Parathyroid adenoma (tissue), 2 donors: Measurements from ENCODE around the gene PRKN.

Experiments
- H2AFZ ChIP-seq: fragments of 300-600 bp; sonication (generic); one replicate; pipeline ENCODE4 v1.7.0; 2017; ENCODE audit warnings: antibody characterized with exemption, mild to moderate bottlenecking
- H3K27ac ChIP-seq: fragments of 300-600 bp; sonication (generic); one replicate; pipeline ENCODE4 v1.7.0; 2017
- H3K27me3 ChIP-seq: fragments of 300-600 bp; sonication (generic); one replicate; pipeline ENCODE4 v1.7.0; 2017; ENCODE audit warnings: low read length; ENCODE audit not compliant: control insufficient read depth, insufficient read depth
- H3K36me3 ChIP-seq: fragments of 300-600 bp; sonication (generic); one replicate; pipeline ENCODE4 v1.7.0; 2017; ENCODE audit warnings: low read length; ENCODE audit not compliant: control insufficient read depth, insufficient read depth
- H3K4me1 ChIP-seq: fragments of 300-600 bp; sonication (generic); one replicate; pipeline ENCODE4 v1.7.0; 2017; ENCODE audit warnings: control low read depth
- H3K4me2 ChIP-seq: fragments of 300-600 bp; sonication (generic); one replicate; pipeline ENCODE4 v1.7.0; 2017; ENCODE audit warnings: low read length
- H3K4me3 ChIP-seq: fragments of 300-600 bp; sonication (generic); one replicate; pipeline ENCODE4 v1.7.0; 2017; ENCODE audit warnings: low read depth, low read length
- H3K79me2 ChIP-seq: fragments of 300-600 bp; sonication (generic); one replicate; pipeline ENCODE4 v1.7.0; 2017; ENCODE audit warnings: control low read depth
- H3K9ac ChIP-seq: fragments of 300-600 bp; sonication (generic); one replicate; pipeline ENCODE4 v1.7.0; 2017; ENCODE audit warnings: mild to moderate bottlenecking
- H3K9me3 ChIP-seq: fragments of 300-600 bp; sonication (generic); one replicate; pipeline ENCODE4 v1.7.0; 2017; ENCODE audit warnings: low read length; ENCODE audit not compliant: control insufficient read depth
- TF ChIP-seq, protein P1 (sequence below): fragments of 300-600 bp; sonication (generic); IDR thresholded peaks from one replicate; pipeline ENCODE4 v1.7.0; 2017; ENCODE audit warnings: antibody characterized with exemption, mild to moderate bottlenecking
- donor health status: primary hyperparathyroidism.

Gene PRKN

DNA sequence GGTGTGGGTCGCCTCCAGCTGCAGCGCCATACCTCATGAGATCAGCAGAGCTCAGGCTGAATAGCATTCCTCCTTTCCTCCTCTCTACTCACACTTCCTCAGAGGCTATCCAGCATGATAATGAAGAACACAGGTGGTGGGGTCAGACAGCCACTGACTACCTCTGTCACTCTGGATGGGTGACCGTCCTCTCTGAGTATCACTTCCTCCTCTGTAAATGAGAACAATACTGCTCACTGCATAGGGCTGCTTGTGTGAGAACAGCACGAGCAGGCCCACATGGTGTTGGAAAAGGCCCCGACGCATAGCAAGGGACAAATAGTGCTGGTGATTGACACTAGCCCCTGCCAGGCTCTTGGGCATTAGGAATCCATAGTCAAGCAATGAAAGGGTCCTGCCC is 239.1 kb downstream of the PRKN start:
- Histone ChIP-seq H2AFZ (no peak overlapping the region), H3K9me3 (no peaks in the 10 kb centered on the region), H3K79me2 (no peaks in the 10 kb centered on the region), H3K4me2 (no peak overlapping the region), H3K27ac (no peak overlapping the region), H3K9ac (no peak overlapping the region), H3K4me1 (no peaks in the 10 kb centered on the region), H3K36me3 (no peaks in the 10 kb centered on the region), H3K4me3 (no peak overlapping the region), H3K27me3 (no peaks in the 10 kb centered on the region)
- TF ChIP-seq, protein P1, sequence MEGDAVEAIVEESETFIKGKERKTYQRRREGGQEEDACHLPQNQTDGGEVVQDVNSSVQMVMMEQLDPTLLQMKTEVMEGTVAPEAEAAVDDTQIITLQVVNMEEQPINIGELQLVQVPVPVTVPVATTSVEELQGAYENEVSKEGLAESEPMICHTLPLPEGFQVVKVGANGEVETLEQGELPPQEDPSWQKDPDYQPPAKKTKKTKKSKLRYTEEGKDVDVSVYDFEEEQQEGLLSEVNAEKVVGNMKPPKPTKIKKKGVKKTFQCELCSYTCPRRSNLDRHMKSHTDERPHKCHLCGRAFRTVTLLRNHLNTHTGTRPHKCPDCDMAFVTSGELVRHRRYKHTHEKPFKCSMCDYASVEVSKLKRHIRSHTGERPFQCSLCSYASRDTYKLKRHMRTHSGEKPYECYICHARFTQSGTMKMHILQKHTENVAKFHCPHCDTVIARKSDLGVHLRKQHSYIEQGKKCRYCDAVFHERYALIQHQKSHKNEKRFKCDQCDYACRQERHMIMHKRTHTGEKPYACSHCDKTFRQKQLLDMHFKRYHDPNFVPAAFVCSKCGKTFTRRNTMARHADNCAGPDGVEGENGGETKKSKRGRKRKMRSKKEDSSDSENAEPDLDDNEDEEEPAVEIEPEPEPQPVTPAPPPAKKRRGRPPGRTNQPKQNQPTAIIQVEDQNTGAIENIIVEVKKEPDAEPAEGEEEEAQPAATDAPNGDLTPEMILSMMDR: no peak

DNA sequence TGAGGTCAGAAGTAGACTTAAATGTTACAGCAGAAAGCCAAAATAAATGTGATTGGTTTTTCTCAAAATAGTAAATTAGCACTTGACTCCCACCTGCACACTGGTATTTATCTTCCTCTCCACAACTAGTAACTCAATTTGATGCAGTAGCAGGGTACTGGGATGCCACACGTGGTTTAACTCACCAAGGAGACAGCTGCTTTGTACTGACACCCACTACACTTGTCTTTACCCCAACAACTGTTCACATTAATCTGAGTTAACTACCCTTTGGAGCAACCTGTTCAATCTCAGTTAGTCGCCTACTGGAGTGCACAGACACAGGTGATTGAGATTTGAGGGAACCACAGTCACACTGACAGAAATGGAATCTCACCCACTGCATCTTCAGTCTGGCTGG is 242.1 kb downstream of the PRKN start:
- H3K4me1 ChIP-seq: peaks cover 3% of the 10 kb centered on the region
- H3K79me2 ChIP-seq: no peaks in the 10 kb centered on the region
- H3K4me2 ChIP-seq: no peak overlapping the region
- no peak overlapping the region for H3K9ac ChIP-seq
- no peaks in the 10 kb centered on the region for H3K36me3 ChIP-seq
- H2AFZ ChIP-seq: no peak overlapping the region
- no peak overlapping the region for H3K4me3 ChIP-seq
- no peaks in the 10 kb centered on the region for H3K9me3 ChIP-seq
- TF ChIP-seq, protein P1: no peak
- H3K27ac ChIP-seq: no peak overlapping the region
- no peaks in the 10 kb centered on the region for H3K27me3 ChIP-seq

DNA sequence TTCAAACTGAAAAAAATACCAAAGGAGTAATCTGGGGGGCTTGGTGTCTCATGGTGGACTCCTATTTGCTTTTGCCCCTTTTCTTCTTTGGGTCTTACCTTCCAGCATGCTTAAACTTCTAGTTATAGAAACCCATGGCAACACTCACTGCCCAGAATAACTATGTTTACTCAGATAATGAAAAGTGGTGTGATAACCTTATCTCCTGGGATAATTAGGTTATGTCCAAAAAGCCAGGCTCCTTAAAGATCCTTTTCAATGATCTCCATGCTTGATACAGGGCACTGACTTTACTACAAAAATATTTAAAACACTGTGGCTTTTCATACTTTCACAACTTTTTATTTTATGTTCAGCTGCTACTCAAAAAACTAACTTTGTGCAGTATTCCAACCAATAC is 245.6 kb downstream of the PRKN start:
- TF ChIP-seq, protein P1: no peak
- no peaks in the 10 kb centered on the region for H3K36me3 ChIP-seq
- peaks cover 12% of the 10 kb centered on the region for H3K4me1 ChIP-seq
- no peak overlapping the region for H3K4me3 ChIP-seq
- H3K9ac ChIP-seq: no peak overlapping the region
- no peaks in the 10 kb centered on the region for H3K27me3 ChIP-seq
- H3K9me3 ChIP-seq: no peaks in the 10 kb centered on the region
- H3K27ac ChIP-seq: no peak overlapping the region
- no peak overlapping the region for H2AFZ ChIP-seq
- no peaks in the 10 kb centered on the region for H3K79me2 ChIP-seq
- H3K4me2 ChIP-seq: no peak overlapping the region

DNA sequence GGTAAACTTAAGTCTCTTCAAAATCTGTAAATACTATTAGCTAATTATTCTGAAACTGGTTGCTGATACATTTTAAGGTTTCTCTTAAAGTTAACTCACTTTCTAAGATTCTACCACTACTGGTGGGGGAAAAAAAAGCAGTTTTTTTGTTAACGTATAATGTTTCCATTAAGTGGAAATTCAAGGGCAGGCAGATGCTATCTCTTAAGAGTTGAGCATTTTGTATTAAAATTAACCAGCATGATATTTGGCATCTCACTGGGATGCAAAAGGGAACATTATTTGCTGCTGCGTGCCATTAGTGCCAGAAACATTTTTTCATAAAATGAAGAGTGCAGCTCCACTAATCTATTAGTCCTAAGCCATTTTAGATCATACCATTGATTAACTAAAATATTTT is 246.2 kb downstream of the PRKN start:
- TF ChIP-seq, protein P1: no peak
- Histone ChIP-seq H3K4me1 (peaks cover 12% of the 10 kb centered on the region), H2AFZ (no peak overlapping the region), H3K27me3 (no peaks in the 10 kb centered on the region), H3K9me3 (no peaks in the 10 kb centered on the region), H3K36me3 (no peaks in the 10 kb centered on the region), H3K27ac (no peak overlapping the region), H3K4me3 (no peak overlapping the region), H3K9ac (no peak overlapping the region), H3K79me2 (no peaks in the 10 kb centered on the region), H3K4me2 (no peak overlapping the region)

DNA sequence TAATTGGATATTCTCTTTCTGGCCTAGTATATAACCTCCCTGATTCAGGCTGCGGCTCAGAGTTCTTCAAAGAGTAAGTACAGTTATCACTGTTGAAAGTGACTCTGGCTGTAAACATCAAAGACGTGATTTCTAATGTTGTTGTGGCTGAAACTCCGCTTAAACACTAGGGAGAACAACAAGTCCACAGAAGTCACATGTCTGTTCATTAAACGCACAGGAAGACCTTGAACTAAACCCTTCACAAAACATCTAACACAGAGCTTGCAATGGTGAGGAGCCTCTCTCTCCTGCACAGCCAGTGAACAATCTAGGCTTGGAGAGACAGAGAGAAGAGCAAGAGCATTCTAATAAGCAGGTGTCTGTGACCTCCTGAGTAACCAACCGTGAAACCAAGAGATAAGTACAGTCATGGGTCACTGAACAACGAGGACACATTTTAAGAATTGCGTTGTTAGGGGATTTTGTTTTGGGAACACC is 249.3 kb downstream of the PRKN start:
- H3K9ac ChIP-seq: no peak overlapping the region
- peak overlapping the region; percentile 16 for H2AFZ ChIP-seq
- no peaks in the 10 kb centered on the region for H3K79me2 ChIP-seq
- no peak overlapping the region for H3K4me2 ChIP-seq
- TF ChIP-seq, protein P1: no peak
- H3K4me1 ChIP-seq: peaks cover 12% of the 10 kb centered on the region
- no peaks in the 10 kb centered on the region for H3K36me3 ChIP-seq
- no peaks in the 10 kb centered on the region for H3K9me3 ChIP-seq
- H3K27ac ChIP-seq: peak overlapping the region; percentile 58
- no peak overlapping the region for H3K4me3 ChIP-seq
- no peaks in the 10 kb centered on the region for H3K27me3 ChIP-seq
